GM12878 (cell line): Measurements from ENCODE around the gene SSX2IP.

Experiments
- ATF7 ChIP-seq: fragments of 450-650 bp; IDR thresholded peaks from 2 replicates; pipeline ENCODE4 v1.6.1; 2016; ENCODE audit warnings: low read depth, mild to moderate bottlenecking
- EP300 ChIP-seq, 2 experiments: fragments of 150-350 bp in 1 of 2; IDR thresholded peaks; 2 replicates each; pipeline ENCODE4 v1.6.1; 2011 to 2012; ENCODE audit warnings: low read depth in 2 of 2, low read length in 2 of 2, borderline replicate concordance in 1 of 2, improper control_type of control experiment in 1 of 2, inconsistent platforms in 1 of 2; ENCODE audit not compliant: control insufficient read depth in 1 of 2
- JUNB ChIP-seq: IDR thresholded peaks from 2 replicates; pipeline ENCODE4 v1.6.1; 2016; ENCODE audit warnings: antibody characterized with exemption, mild to moderate bottlenecking
- MXI1 ChIP-seq: fragments of 150-350 bp; IDR thresholded peaks from 2 replicates; pipeline ENCODE4 v1.6.1; 2011; ENCODE audit warnings: low read depth, mild to moderate bottlenecking, inconsistent platforms, low read length, improper control_type of control experiment
- NBN ChIP-seq: fragments of 450-650 bp; IDR thresholded peaks from 2 replicates; pipeline ENCODE4 v1.6.1; 2016
- NRF1 ChIP-seq: conservative IDR thresholded peaks from 2 replicates; pipeline ENCODE4 v1.6.1; 2011; ENCODE audit warnings: mild to moderate bottlenecking, low read depth, low read length, improper control_type of control experiment
- POLR2A ChIP-seq: IDR thresholded peaks from 2 replicates; pipeline ENCODE4 v1.6.1; 2011; ENCODE audit warnings: low read depth, mild to moderate bottlenecking, low read length
- SP1 ChIP-seq: IDR thresholded peaks from one replicate; pipeline ENCODE4 v1.6.1; 2011; ENCODE audit warnings: low read depth, low read length
- TARDBP ChIP-seq: IDR thresholded peaks from 2 replicates; pipeline ENCODE4 v1.6.1; 2016; ENCODE audit warnings: borderline replicate concordance
- TF ChIP-seq, protein P1 (sequence below), 3 experiments: IDR thresholded peaks in 2 of 3; conservative IDR thresholded peaks in 1 of 3; 2 replicates each; pipeline ENCODE4 v1.5.1; 2011; ENCODE audit warnings: low read depth in 3 of 3, low read length in 3 of 3, mild to moderate bottlenecking in 3 of 3, control low read depth in 2 of 3, moderate library complexity in 2 of 3, inconsistent platforms in 1 of 3, mixed read lengths in 1 of 3; ENCODE audit not compliant: control insufficient read depth in 2 of 3, insufficient read depth in 1 of 3; ENCODE audit errors: extremely low read depth in 1 of 3

DNA sequence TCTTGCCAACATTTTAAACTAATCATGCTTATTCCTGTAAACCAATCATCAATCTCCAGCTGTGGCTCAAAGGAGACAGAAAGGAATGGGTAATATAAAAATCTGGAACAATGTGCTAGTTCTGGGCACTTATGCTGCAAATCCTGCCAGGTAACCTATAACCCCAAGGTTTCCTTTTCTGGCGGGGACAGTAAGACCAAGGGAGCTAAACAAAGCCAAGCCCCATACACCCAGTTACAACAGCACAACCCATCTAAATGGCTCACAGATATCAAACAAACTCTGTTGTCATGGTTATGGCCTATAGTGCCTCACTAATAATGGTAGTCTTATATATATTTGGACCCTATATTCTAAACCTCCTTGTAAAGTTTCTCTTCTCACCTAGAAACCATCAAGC, 79.2 kb downstream of the SSX2IP start:
- TF ChIP-seq NRF1 = no peak
- no peak for TF ChIP-seq NBN
- TF ChIP-seq, protein P1, sequence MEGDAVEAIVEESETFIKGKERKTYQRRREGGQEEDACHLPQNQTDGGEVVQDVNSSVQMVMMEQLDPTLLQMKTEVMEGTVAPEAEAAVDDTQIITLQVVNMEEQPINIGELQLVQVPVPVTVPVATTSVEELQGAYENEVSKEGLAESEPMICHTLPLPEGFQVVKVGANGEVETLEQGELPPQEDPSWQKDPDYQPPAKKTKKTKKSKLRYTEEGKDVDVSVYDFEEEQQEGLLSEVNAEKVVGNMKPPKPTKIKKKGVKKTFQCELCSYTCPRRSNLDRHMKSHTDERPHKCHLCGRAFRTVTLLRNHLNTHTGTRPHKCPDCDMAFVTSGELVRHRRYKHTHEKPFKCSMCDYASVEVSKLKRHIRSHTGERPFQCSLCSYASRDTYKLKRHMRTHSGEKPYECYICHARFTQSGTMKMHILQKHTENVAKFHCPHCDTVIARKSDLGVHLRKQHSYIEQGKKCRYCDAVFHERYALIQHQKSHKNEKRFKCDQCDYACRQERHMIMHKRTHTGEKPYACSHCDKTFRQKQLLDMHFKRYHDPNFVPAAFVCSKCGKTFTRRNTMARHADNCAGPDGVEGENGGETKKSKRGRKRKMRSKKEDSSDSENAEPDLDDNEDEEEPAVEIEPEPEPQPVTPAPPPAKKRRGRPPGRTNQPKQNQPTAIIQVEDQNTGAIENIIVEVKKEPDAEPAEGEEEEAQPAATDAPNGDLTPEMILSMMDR (IDR thresholded peaks at IDR 0.05 in 2 of 3, conservative IDR thresholded peaks at IDR 0.05 in 1 of 3; ENCODE audit: control insufficient read depth in 2 of 3, extremely low read depth in 1 of 3, insufficient read depth in 1 of 3, low read depth in 3 of 3, low read length in 3 of 3) = no peak
- no peak for TF ChIP-seq SP1
- TF ChIP-seq TARDBP = no peak
- no peak for TF ChIP-seq JUNB
- no peak for TF ChIP-seq POLR2A
- no peak for TF ChIP-seq MXI1
- TF ChIP-seq ATF7 = no peak
- TF ChIP-seq EP300 (IDR thresholded peaks at IDR 0.05; ENCODE audit: borderline replicate concordance in 1 of 2, control insufficient read depth in 1 of 2, low read depth in 2 of 2, low read length in 2 of 2) = no peak
